H7 (cell line): ENCODE results near the gene MICAL3. TPM values are rescaled to one million over a fixed set of nuclear protein-coding genes. Genes with fewer than 3 reads are reported as not detected.

Experiments used
- DNase-seq: peaks from one replicate; pipeline ENCODE4 v3.0.0; 2012
- H3K27me3 ChIP-seq: 2 replicates; pipeline ENCODE4 v1.6.0; 2011; ENCODE audit warnings: mild to moderate bottlenecking, low read length; ENCODE audit not compliant: control insufficient read depth, insufficient read depth
- H3K36me3 ChIP-seq: replicated peaks from 2 replicates; pipeline ENCODE4 v1.5.1; 2011; ENCODE audit warnings: low read length; ENCODE audit not compliant: control insufficient read depth, insufficient read depth
- H3K4me3 ChIP-seq: 2 replicates; pipeline ENCODE4 v1.5.1; 2011; ENCODE audit warnings: low read depth, mild to moderate bottlenecking, control low read depth, low read length, moderate library complexity; ENCODE audit not compliant: insufficient read depth
- total RNA-seq: library from RNA; depleted of rRNA; stranded (reverse); fragments of >200 nt; shearing (Covaris generic); gene quantifications from 2 replicates; pipeline ENCODE4 v1.2.3, GENCODE V29; 2014

Gene MICAL3
- total RNA-seq, 1 experiment from 2014 or later, result 11.8 TPM

DNA sequence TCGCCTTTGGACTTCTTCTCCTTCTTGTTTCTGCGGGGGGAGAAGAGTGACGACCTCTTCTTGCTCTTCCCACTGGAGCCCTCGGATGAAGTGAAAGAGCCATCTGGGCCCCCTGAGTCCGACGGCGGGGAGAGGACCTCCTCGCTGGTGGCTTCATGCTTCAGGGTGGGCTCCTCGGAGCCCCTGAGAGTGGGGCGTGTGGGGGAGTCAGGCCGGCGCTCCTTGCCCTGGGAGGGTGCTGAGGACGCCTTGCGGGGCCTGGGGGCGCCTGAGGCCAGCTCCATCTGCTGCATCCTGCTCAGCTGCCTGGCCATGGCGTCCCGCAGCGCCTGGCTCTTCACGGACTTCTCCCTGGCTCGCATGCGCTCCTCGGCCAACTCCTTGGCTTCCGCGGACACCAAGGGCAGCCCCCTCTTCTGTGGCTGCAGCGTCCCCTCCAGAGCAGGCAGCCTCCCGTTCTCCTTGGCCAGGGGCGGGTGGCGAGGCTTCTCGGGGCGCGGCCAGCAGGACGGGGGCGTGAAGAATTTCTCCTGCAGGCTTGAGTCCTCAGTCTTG lies 206.8 kb downstream of the MICAL3 start:
- DNase-seq, result peak; percentile 53
- Histone ChIP-seq H3K27me3 (no peaks in the 10 kb centered on the region), H3K36me3 (no peaks in the 10 kb centered on the region; the same call in none of the 2 replicates), H3K4me3 (no peak overlapping the region)

DNA sequence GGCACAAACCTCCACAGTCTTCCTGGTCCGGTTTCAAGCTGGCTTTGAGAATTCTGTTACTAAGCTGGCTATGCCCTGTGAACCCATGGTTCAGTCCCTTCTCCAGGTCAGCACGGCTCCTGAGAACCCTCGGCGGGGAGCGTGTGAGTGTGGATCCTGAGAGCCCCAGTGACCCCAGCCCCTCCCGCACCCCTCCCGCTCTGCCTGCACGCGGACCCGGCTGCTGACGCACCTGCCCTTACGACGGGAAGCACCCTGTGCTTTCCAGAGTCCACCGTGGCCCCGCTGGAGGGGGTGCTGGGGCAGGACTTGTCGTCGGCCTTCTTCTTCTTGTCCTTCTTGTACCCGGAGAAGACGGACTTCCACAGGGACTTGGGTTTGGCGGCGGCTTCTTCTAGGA lies 207.3 kb downstream of the MICAL3 start:
- DNase-seq, result peak; percentile 37
- H3K27me3 ChIP-seq, result no peaks in the 10 kb centered on the region

DNA sequence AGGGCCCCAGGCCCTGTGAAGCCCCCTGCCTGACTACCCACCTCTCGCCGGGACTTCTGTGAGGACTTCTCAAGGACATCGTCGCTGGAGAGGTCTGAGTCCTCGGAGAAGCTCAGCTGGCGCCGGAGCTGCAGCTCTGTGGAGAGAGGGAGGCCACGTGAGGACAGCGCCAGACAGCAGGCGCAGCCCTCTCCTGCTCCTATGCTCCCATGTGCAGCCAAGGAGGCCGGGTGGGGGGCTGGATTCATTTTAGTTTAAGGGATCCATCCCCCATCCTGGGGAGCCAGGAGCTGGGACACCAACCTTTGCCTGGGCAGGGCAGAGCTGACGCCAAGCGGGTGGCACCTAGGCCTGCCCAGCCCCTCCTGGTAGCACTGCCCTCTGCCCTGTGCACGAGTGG lies 207.7 kb downstream of the MICAL3 start:
- no peak for DNase-seq
- Histone ChIP-seq H3K4me3 (no peak overlapping the region), H3K36me3 (no peaks in the 10 kb centered on the region; the same call in none of the 2 replicates), H3K27me3 (no peaks in the 10 kb centered on the region)

More for the DNA sequence above, 207.3 kb downstream of the MICAL3 start:
- no peak overlapping the region for H3K4me3 ChIP-seq
- H3K36me3 ChIP-seq, result no peaks in the 10 kb centered on the region; the same call in none of the 2 replicates

GRCh38 chr22:17815703-17816254 lies 208.6 kb downstream of the MICAL3 start:
- Histone ChIP-seq H3K27me3 (no peaks in the 10 kb centered on the region), H3K36me3 (no peaks in the 10 kb centered on the region; the same call in none of the 2 replicates), H3K4me3 (no peak overlapping the region)
- DNase-seq, result peak; percentile 56

GRCh38 chr22:17814830-17815229 lies 209.5 kb downstream of the MICAL3 start:
- Histone ChIP-seq H3K36me3 (no peaks in the 10 kb centered on the region; the same call in none of the 2 replicates), H3K4me3 (no peak overlapping the region), H3K27me3 (no peaks in the 10 kb centered on the region)
- no peak for DNase-seq

DNA sequence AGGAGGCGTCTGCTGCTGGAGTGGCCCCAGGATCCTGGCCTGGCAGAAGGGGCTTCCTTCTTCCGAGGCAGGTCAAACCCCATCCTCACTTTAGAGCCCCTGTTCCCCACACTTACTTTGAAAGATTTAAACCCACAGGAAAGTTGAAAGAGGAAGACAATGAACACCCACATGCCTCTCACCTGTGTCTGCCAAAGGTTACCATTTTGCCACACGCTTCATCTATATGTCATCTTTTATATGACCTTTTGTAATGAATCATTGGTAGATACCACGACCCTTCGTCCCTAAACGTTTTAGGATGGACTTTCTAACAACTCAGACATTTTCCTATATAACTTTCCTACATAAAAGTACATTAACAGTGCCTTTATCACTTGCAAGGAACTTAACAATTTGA lies 210.3 kb downstream of the MICAL3 start:
- no peaks in the 10 kb centered on the region for H3K27me3 ChIP-seq
- H3K4me3 ChIP-seq, result no peak overlapping the region
- no peak for DNase-seq
- no peaks in the 10 kb centered on the region; the same call in none of the 2 replicates for H3K36me3 ChIP-seq

GRCh38 chr22:17811119-17811518 lies 213.2 kb downstream of the MICAL3 start:
- no peaks in the 10 kb centered on the region; the same call in 1 of the 2 replicates for H3K36me3 ChIP-seq
- H3K27me3 ChIP-seq, result no peaks in the 10 kb centered on the region
- DNase-seq, result no peak
- no peak overlapping the region for H3K4me3 ChIP-seq

DNA sequence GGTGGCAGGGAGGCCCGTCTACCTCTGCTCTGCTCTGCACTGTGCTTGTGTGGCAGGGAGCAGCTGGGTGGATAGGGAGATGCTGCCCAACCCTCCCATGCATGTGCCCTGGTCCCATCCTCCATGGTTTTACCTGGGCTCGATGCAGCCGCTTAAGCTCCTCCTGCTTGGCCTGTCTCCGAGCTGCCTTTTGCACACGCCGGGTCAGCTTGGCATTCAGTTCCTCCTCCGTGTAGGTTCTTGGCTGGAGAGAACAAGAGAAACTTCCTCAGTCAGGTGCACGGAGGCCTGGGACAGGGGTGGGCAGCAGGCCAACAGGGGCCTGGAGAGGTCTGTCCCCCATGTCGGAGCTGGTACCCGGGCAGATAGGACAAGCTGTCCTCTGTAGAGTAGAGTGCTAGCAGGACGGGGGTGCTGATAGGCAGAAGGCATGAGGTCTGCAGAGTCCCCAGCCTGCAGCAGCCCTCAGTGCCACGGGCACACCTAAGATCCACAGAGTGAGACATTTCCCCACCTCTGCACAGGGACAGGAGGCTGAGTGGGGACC lies 213.7 kb downstream of the MICAL3 start:
- Histone ChIP-seq H3K27me3 (no peaks in the 10 kb centered on the region), H3K4me3 (no peak overlapping the region), H3K36me3 (no peaks in the 10 kb centered on the region; the same call in 1 of the 2 replicates)
- DNase-seq, result no peak

GRCh38 chr22:17808693-17809403 lies 215.5 kb downstream of the MICAL3 start:
- no peaks in the 10 kb centered on the region for H3K27me3 ChIP-seq
- DNase-seq, result no peak
- no peak overlapping the region for H3K4me3 ChIP-seq
- no peaks in the 10 kb centered on the region; the same call in 1 of the 2 replicates for H3K36me3 ChIP-seq

GRCh38 chr22:17807578-17808410 lies 216.6 kb downstream of the MICAL3 start:
- Histone ChIP-seq H3K4me3 (no peak overlapping the region), H3K27me3 (no peaks in the 10 kb centered on the region), H3K36me3 (no peaks in the 10 kb centered on the region)
- DNase-seq, result no peak

DNA sequence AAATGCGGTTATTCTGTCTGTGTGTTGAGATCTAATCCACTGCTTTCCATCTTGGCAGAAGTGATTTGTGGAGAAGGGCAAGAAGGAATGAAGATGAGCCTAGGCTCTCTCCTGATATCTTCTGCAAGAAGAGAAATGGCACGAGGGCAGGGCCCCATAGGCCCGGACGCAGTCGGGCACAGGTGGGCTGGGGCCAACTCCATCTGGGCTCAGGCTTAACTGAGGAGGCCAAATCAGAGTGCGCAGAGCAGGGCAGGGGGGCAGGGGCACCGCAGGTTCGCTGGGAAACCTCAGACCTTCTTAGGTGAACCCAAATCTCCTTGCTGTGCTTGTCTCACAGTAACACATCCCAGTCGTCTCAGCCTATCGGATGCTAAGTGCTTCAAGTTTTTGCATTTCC lies 217.3 kb downstream of the MICAL3 start:
- no peak overlapping the region for H3K4me3 ChIP-seq
- no peaks in the 10 kb centered on the region for H3K36me3 ChIP-seq
- H3K27me3 ChIP-seq, result no peaks in the 10 kb centered on the region
- no peak for DNase-seq

DNA sequence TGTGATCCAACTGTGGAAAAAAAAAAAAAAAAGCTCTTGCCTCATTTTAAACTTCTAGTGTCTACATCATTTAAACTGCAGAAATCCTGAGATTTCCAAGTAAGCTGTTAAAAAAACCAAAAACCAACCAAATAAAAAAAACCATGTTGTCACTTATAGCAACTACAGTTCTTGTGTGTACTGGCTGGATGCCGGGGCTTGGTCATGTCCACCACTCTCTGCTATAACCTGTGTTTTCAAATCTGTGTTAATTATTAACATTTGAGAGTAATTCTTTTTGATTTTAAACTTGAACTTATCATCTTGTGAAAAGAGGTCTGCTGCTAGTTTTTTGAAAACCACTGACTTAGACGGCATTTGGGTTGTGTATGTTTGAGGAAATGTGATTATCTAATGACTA lies 217.9 kb downstream of the MICAL3 start:
- Histone ChIP-seq H3K4me3 (no peak overlapping the region), H3K27me3 (no peaks in the 10 kb centered on the region), H3K36me3 (no peaks in the 10 kb centered on the region)
- no peak for DNase-seq

- H3K27me3 ChIP-seq, result no peaks in the 10 kb centered on the region
- no peaks in the 10 kb centered on the region for H3K36me3 ChIP-seq
- no peak for DNase-seq
- H3K4me3 ChIP-seq, result no peak overlapping the region
Measured at GRCh38 chr22:17804331-17805080, 219.9 kb downstream of the MICAL3 start.
